ENCODE measurements around the gene SLC25A4.

Gene SLC25A4

DNA sequence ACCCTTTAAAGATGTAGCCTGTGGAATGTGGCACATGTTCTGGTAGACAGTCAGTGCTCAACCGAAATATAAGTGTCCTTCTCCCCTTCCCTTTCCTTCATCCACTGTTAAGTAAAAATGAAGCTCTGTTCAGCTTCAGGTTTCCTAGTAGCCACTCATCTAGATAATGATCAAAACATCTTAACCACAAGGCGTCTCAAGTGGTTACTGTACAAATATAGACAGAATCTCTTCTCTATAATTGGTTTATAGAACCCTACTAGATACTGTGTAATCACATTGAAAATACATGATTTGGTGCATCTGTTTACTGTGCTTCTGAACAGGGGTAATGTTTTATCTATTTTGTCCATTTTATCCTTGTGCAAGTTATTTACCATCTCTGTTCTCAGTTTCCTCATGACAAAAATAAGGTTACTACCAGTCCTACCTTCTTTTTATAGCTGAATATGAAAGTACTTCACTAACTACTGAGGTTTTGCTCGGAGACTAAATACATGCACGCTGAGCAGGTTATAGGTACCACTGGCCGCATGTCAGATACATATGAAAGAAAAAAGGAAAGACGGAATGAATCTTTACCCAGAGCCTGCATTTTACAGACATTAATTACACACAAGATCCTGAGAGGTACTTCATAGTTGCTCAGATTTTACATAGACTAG lies 20.3 kb upstream of the SLC25A4 start:
- DNase-seq = no peak

DNA sequence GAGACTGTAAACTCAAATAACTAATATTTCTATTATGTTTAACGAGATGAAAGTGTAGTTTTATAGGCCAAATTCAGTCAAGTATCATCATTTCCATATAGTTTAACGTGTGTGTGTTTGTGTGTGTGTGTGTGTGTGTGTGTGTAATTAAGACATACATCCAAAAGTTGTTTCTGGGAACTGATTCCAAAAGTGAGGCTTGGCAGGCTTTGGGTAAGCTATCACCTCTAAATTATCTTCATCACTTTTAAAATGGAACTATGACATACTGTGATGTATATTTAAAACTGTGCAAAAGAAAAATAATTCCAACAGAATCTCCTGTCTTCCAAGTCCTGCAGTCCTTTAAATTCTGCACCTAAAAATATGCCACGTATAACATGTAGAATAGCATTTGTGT lies 19.1 kb upstream of the SLC25A4 start:
- no peak for DNase-seq

DNA sequence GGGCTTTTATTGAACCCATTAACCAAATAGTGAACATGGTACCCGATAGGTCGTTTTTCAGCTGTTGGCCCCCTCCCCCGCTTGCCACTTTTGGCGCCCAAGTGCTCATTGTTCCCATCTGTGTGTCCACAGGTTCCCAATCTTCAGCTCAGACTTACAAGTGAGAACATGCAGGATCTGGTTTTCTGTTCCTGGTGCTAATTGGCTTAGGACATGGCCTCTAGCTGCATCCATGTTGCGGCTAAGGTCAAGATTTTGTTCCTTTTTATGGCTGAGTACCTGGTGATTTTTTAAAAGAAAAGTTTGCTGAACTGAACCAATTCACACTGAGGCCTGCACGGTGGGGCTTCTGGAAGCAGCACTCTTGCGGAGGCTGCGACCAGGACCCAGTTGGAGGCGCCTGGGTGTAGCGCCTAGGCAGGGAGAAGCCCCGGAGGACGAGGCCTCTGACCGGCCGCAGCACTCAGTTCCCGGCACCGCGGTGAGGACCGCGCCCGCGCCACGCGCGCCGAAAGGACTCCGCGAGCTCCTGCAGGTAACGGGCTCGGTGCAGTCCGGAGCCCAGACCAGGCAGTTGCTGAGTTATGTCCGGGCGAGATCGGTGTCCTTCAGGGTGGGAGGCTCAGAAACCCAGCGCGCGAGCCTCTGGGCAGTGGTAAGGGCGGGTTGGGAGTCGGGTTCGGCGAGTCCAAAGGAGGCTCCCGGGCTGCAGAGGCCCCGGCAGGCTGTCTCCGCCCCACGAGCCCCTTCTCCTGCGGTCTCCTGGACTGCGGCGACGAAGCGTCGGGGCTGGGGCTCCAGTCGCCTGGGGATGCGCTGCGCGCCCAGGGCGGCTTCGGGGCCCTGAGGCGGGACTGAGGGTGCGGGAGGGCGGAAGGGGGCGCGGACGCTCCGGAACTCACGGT lies 15.8 kb upstream of the SLC25A4 start:
- no peak for DNase-seq

DNA sequence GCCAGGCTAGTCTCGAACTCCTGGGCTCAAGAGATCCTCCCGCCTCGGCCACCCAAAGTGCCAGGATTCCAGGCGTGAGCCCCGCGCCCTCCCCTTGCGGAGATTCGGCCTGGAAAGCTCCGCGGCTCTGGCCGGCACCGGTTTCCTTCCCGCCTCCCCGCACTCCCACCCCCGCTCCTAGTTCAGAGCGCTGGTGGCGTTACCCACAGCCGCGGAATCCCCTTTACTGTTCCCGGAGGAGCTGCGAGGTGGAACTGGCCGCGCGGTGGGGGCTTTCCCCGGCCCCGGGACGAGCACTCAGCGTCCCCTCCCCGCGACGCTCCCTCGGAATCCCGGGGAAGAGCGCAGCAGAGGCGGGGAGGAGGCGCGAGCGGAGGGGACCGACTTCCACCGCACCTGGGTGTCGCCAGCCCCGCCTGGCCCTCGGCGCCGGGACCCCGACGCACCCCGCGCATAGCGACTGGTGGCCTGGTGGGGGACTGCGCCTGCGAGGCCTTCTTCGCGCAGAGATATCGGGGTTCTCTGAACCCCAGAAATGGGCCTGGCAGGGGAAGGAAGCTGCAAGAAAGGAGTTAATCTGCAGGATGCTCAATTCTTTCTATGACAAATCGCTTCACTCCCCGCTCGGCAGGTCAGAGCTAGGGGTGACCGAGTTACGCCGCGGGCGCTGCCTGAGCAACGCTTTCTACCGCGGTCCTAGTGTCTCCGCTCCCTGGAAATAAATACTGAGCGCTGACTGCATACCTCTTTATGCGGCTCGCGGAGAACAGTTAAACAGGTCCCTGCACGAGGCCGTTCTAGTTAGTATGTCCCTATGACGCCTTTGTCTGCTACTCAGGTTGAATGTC lies 14.6 kb upstream of the SLC25A4 start:
- DNase-seq = peak; percentile 36

DNA sequence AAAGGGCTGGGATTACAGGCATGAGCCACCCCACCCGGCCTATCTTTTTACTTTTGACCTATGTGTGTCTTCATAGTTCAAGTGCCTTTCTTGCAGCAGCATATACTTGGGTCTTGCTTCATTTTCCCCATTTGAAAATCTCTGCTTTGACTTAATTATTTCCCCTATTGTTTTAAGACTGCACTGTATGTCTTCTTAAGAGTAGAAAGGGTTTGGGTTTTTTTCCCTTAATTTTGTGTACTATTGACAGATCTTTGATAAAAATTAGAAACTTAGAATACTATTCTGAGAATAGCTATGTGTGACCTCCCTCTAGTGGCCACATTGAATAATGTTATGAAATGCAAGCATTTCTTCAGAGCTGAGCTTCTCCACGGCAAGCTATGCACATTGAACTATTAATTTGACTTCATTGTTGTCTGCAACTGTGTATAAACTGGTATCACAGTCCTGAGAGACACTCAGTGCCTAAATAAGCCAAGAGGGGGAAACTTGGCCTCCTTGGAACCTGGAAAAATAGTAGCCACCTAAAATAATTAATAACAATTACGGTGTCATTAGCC lies 8.7 kb upstream of the SLC25A4 start:
- DNase-seq = no peak

DNA sequence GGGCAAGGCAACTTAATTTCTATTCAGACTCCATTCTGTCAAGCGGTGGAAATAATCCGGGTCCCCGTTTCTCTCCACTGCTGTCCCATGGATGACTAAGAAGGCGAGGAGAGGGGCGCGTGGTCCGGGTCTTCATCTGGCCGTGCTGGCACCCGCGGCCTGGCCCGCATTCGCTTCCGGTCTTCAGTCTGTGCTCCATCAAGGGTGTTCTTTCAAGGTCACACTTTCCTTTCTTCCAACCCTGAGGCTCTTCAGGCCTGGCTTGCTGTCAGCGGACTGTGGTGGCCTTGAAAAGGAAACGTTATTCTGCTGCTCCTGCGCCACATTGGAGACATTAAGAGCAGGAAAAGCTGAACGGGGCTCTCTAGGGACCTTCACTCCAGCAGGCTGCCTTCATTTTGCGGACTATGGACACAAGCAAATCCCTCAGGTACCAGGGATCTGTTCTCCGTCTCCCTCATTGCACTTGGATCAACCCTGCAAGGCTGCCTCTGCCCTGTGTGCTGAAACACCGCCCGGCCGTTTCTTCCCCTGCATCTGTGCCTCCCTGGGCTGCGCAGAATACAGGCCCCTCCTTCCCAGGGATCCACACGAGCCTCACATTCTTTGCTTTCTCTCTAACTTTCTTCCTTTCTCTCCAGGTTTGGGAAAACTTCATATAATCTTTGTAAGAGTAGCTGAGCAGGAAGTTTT lies 5.7 kb upstream of the SLC25A4 start:
- DNase-seq = no peak

DNA sequence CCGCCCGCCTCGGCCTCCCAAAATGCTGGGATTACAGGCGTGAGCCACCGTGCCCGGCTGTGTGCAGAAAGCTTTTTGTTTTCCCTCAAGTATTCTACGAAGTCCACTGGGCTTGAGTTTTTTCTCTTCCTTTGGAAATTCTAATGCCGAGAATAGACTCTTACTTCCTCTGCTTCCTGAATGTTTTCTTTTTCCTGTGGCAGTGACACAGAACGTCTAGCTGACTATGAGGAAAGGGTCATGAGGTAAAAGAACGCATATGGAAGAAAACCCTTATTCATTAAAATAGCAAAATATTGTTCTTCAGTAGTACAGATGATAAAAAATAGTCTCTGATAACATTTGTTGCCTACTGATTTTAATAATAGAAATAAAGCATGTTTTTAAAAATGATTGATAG lies 4.9 kb upstream of the SLC25A4 start:
- no peak for DNase-seq

DNA sequence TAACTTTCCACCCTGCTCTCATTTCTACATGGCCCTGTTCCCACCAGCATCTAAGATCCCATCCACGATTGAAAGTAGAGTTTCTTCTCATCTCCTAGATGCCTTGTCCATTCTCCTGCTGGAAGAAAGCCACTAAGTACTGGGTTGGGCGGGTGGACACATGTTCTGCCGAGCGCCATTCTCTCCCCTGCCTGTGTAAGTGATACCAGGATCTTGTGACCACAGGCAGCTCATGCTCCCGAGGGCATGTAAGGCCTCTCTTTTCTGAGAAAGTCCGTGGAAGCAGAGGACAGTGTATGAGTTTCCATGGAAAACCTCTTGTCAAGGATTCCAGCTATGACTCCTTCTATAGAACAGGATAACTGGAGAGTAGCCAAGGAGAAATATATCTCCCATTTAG lies 3.3 kb upstream of the SLC25A4 start:
- DNase-seq = no peak

DNA sequence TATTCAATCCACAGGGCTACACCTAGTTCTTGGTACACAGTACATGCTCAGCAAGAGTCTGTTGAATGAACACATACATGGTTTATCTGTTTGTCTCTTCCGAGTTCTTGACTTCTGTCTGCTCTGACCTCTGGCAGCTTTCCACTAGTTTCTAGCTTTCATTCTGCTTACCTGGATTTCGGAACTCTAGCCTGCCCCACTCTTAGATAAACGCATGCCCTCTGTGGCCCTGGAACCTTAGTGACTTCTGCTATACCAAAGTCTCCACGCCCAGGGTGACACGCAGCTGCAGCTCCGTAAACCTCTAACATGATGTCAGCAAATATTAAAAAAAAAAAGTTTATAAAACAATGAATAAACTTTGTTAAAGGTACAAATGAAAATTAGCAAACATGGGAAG lies 1.3 kb upstream of the SLC25A4 start:
- DNase-seq = no peak

DNA sequence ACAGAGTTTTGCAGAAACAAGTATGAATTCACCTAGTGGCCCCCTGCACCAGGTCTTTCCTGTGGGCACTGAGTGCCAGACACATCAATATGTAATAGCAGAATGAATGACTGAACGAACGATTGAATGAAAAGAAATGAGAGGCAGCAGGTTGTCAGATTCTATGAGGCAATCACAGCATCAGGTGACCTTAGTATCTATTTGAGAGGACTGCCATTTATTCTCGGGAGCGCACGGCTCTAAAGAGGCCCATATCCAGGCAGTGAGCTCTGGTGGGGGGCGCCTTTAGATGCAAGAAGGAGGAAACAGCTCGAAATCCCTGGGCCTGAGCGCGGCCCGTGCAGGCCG lies 528 bp upstream of the SLC25A4 start:
- no peak for DNase-seq

DNA sequence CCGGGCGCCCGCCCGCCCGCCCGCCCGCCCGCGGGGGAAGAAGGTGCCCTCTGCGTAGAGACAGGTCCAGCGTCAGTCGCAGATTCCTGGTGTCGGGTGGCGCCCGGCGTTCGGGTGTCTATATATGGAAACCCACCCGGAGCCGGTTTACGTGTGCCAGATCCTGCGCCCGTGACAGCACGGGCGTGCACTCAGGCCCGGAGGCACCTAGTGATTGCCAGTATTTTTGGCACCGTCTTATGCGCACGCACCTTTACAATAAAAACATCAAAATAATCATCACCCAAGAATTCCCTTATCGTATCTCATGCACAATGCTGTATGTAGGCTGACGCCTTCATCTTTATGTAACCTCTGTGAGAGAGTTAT lies 519 bp downstream of the SLC25A4 start:
- DNase-seq = peak; percentile 25

DNA sequence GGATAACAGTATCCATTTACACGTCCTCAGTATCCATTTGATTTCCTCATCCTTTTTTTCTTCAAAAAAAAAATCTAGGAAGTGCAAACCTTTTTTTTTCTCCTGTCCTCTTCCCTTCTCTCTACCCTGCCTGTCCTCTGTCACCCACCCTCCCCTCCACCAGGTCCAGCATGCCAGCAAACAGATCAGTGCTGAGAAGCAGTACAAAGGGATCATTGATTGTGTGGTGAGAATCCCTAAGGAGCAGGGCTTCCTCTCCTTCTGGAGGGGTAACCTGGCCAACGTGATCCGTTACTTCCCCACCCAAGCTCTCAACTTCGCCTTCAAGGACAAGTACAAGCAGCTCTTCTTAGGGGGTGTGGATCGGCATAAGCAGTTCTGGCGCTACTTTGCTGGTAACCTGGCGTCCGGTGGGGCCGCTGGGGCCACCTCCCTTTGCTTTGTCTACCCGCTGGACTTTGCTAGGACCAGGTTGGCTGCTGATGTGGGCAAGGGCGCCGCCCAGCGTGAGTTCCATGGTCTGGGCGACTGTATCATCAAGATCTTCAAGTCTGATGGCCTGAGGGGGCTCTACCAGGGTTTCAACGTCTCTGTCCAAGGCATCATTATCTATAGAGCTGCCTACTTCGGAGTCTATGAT lies 1.7 kb downstream of the SLC25A4 start:
- DNase-seq = no peak

DNA sequence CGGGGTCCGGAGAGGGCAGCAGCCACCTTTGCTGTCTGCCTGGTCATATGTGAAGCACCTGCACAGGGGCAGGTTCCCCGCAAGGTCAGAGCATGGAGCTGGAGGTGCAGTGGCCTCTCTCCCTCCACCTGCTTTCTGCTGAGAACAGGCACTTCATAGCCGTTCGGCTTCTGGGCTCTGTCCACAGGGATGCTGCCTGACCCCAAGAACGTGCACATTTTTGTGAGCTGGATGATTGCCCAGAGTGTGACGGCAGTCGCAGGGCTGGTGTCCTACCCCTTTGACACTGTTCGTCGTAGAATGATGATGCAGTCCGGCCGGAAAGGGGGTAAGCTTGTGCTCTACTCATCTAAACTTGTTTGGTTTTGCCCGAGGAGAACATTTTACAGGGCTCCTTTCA lies 2.5 kb downstream of the SLC25A4 start:
- no peak for DNase-seq

DNA sequence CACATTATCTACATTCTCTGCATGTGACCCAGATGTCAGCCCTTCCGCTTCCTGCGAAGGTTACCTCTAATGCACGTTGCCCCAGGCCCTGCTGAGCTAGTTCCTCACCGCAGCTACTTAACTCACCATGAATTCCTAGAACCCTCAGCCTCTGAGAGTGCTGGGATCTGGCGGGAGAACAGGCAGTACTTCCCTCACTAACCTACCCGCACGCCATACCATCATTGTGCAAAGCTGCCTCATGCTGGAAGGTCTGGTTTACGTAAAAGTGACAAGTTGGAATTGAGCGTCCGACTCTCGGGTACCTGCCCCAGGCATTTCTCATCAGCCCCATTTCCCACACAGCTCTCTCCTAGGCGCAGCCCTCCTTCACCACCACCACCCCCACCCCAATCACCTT lies 6.3 kb downstream of the SLC25A4 start:
- no peak for DNase-seq

DNA sequence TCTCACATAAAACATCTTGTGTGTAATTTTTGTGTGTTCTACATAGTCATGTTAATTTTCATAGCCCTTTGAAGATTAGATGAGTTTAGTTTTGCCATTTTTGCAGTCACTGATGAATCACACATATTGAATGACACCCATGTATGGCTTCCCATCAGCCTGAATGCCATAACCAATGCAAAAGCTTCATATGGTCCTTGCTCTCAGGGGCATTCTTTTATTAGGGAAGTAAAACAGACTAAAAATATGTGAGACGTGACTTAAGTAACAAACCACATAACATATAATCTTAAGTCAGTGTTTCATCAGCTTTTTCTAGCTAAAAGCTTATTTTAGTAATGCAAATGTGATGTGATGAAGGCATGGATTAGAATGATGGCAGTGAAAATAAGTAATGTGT lies 8.2 kb downstream of the SLC25A4 start:
- no peak for DNase-seq

DNA sequence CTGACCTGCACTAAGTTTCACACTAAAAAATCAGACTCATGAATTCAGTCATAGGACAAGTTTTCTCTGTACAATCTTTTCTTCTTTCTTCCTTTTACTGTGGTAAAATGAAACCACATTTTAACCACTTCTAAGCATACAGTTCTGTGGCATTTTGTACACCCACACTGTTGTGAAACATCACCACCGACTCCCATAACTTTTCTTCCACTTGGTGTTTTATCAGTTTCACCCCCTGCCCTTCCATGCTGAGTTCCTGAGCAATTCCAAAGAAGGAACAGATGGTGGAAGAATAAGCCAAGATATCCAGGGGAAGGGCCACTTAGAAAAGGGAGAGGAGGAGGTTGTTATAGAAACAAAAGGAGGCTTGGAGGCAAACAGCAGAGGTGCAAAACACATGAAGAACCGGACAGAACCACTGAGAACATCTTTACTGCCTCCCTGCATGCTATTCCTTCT lies 22.6 kb downstream of the SLC25A4 start:
- DNase-seq = peak; percentile 7

DNA sequence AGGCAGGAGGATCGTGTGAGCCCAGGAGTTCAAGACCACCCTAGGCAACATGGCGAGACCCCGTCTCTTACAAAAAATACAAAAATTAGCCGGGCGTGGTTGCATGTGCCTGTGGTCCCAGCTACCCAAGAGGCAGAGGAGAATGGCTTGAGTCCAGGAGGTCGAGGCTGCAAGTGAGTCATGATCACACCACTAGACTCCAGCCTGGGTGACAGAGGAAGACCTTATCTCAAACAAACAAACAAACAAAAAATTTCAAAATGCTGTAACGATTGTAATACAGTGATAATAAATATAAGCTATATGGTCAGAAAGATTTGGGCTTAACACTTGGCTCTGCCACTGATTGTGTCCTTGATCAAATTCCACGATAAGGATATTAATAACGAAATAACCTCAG lies 24.2 kb downstream of the SLC25A4 start:
- no peak for DNase-seq

DNA sequence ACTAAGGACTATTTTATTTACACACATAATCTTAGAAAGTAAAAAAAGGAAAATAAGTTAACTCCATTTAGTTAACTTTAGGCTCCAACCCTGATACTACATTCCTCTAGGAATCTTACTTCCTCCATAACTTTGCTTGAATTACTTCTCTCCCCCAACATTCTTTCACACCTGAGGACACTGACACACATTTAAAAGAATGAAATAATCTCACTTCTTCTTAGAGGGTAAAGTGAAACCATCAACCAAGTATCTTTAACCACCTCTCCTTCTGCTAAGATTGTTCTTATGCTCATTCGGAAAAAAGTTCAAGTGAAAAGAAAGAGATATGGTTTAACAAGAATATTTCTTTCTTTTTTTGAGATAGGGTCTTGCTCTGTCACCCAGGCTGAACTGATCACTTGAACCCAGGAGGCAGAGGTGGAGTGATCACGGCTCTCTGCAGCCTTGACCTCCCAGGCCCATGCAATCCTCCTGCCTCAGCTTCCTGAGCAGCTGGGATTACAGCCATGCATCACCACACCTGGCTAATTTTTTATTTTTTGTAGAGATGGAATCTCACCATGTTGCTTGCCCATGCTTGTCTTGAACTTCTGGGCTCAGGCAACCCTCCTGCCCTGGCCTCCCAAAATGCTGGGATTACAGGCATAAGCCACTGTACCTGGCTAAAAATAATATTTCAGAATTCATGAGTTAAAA lies 28.5 kb downstream of the SLC25A4 start:
- no peak for DNase-seq

DNA sequence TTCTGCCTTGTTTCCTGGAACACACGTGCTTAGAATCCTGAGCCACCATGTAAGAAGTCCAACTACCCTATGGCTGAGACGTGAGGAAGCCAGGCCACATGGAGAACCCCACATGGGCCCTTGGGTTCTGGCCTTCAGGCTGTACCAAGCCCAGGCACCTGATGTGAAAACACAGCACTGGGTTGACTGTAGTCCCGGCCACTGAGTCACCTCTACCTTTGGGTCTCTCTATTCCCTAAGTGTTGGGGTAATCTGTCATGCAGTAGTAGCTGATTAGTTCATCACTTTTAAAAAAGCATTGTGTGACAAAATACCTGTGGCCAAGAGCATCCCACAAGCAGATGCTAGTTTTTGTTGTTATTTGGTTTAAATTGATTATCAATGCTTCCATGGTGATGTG lies 36.4 kb downstream of the SLC25A4 start:
- no peak for DNase-seq

DNA sequence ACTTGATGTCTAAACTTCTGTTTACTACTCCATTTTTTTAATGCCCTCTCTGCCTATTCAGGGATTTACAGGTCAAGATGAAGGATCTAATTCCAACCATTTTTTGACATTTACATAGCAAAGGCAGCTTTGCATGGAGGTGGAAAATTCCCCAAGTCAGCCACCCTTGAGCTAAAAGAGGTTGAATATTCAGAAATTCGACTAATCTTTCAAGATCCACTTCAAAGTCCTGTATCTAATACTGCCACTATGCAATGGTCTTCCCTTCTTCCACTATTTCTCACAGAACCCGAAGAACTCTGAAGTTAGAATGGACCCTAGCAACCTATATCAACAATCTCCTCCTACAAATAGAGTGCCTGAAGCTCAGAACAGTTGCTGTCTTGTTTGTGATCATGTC lies 39.2 kb downstream of the SLC25A4 start:
- no peak for DNase-seq

DNA sequence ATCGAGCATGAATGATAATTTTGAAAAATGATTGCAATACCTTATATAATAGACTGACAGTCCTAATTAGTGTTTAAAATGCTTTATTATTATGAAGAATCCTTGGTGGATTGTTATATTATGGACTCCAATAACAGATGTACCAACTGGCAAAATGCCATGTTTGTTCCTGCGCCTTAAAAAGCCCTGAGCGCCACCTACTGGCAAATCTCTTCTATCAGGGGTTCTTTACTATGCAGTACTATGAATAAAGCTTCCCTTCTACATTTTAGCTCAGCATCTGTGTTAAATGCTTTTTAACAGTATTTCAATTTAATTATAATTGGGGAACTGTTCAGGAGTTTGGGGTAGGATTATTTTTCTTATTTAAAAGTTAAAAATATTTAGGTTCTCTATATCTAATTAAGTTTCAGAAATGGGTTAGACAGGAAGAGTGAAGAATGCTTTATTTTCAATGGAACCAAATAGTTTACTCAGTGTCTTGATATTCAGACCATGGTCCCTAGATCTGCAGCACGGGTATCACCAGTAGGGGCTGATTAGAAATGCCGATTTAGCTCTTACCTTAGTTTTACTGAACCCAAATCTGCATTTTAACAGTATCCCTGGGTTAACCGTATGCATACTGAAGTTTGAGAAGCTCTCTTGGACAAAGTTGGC lies 40.7 kb downstream of the SLC25A4 start:
- DNase-seq = peak; percentile 72

Data from activated naive CD4-positive, alpha-beta T cell treated with Interleukin-2 at 50 U/mL for 16 hours (primary cell).